ENCODE measurements around the gene CDC42EP3. TPM values are rescaled to one million over a fixed set of nuclear protein-coding genes. Genes with fewer than 3 reads are reported as not detected.

Gene CDC42EP3
- polyA plus RNA-seq, 1 donor from 2014 or later: 25.2 TPM

GRCh38 chr2:37644191-37644590, 27.3 kb downstream of the CDC42EP3 start:
- peaks cover 14% of the 10 kb centered on the region for H3K36me3 ChIP-seq (ENCODE audit: insufficient read depth, low read length)
- no peak for TF ChIP-seq EZH2 (IDR thresholded peaks at IDR 0.05; ENCODE audit: borderline replicate concordance, insufficient read depth, low read length, poor library complexity, severe bottlenecking)
- no peak for TF ChIP-seq EP300 (conservative IDR thresholded peaks at IDR 0.05; ENCODE audit: poor library complexity, severe bottlenecking)
- TF ChIP-seq REST (IDR thresholded peaks at IDR 0.05; ENCODE audit: borderline replicate concordance): no peak
- TF ChIP-seq, protein P1, sequence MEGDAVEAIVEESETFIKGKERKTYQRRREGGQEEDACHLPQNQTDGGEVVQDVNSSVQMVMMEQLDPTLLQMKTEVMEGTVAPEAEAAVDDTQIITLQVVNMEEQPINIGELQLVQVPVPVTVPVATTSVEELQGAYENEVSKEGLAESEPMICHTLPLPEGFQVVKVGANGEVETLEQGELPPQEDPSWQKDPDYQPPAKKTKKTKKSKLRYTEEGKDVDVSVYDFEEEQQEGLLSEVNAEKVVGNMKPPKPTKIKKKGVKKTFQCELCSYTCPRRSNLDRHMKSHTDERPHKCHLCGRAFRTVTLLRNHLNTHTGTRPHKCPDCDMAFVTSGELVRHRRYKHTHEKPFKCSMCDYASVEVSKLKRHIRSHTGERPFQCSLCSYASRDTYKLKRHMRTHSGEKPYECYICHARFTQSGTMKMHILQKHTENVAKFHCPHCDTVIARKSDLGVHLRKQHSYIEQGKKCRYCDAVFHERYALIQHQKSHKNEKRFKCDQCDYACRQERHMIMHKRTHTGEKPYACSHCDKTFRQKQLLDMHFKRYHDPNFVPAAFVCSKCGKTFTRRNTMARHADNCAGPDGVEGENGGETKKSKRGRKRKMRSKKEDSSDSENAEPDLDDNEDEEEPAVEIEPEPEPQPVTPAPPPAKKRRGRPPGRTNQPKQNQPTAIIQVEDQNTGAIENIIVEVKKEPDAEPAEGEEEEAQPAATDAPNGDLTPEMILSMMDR (IDR thresholded peaks at IDR 0.05; ENCODE audit: poor library complexity, severe bottlenecking): no peak
- TF ChIP-seq SMC3 (conservative IDR thresholded peaks at IDR 0.05; ENCODE audit: poor library complexity): no peak
- TF ChIP-seq POLR2AphosphoS5 (IDR thresholded peaks at IDR 0.05): no peak
- TF ChIP-seq MXI1 (conservative IDR thresholded peaks at IDR 0.05; ENCODE audit: poor library complexity, severe bottlenecking): no peak
- no peak for TF ChIP-seq TAF1 (IDR thresholded peaks at IDR 0.05; ENCODE audit: low read depth)
- no peak for TF ChIP-seq RAD21 (conservative IDR thresholded peaks at IDR 0.05)
- H3K27me3 ChIP-seq (ENCODE audit: insufficient read depth, low read depth, low read length): no peaks in the 10 kb centered on the region
- peaks cover 7% of the 10 kb centered on the region for H3K79me2 ChIP-seq (replicated peaks; ENCODE audit: insufficient read depth, low read length)
- no peaks in the 10 kb centered on the region for H4K20me1 ChIP-seq (ENCODE audit: insufficient read depth)
- H3K9me3 ChIP-seq (ENCODE audit: low read length): no peaks in the 10 kb centered on the region
- H2AFZ ChIP-seq (ENCODE audit: low read depth, low read length): no peak overlapping the region
- no peaks in the 10 kb centered on the region for H3F3A ChIP-seq (ENCODE audit: insufficient read depth, low read length, poor library complexity, severe bottlenecking)
- H3K27ac ChIP-seq (ENCODE audit: low read length): no peak overlapping the region
- H3K4me3 ChIP-seq (ENCODE audit: low read length): no peak overlapping the region
- no peak overlapping the region for H3K9ac ChIP-seq (ENCODE audit: low read length)
- H3K4me2 ChIP-seq (ENCODE audit: low read length): no peak overlapping the region
- no peaks in the 10 kb centered on the region for H3K9me2 ChIP-seq (ENCODE audit: insufficient read depth, low read length)

- Histone ChIP-seq H3K4me3 (ENCODE audit: low read length) (no peak overlapping the region), H3K27ac (ENCODE audit: low read length) (no peak overlapping the region), H3K9ac (ENCODE audit: low read length) (no peak overlapping the region), H3K9me3 (ENCODE audit: low read length) (no peaks in the 10 kb centered on the region), H2AFZ (ENCODE audit: low read depth, low read length) (no peak overlapping the region), H4K20me1 (ENCODE audit: insufficient read depth) (no peaks in the 10 kb centered on the region), H3K36me3 (ENCODE audit: insufficient read depth, low read length) (peaks cover 14% of the 10 kb centered on the region), H3F3A (ENCODE audit: insufficient read depth, low read length, poor library complexity, severe bottlenecking) (no peaks in the 10 kb centered on the region), H3K9me2 (ENCODE audit: insufficient read depth, low read length) (no peaks in the 10 kb centered on the region), H3K27me3 (ENCODE audit: insufficient read depth, low read depth, low read length) (no peaks in the 10 kb centered on the region), H3K79me2 (replicated peaks; ENCODE audit: insufficient read depth, low read length) (peaks cover 7% of the 10 kb centered on the region), H3K4me2 (ENCODE audit: low read length) (no peak overlapping the region)
- TF ChIP-seq TAF1 (IDR thresholded peaks at IDR 0.05; ENCODE audit: low read depth) (no peak), REST (IDR thresholded peaks at IDR 0.05; ENCODE audit: borderline replicate concordance) (no peak), MXI1 (conservative IDR thresholded peaks at IDR 0.05; ENCODE audit: poor library complexity, severe bottlenecking) (no peak)
- TF ChIP-seq, protein P1 (IDR thresholded peaks at IDR 0.05; ENCODE audit: poor library complexity, severe bottlenecking): no peak
Observed at GRCh38 chr2:37643730-37644078, 27.7 kb downstream of the CDC42EP3 start.

All from neural cell (in vitro differentiated cells).